G401.6 (cell line): ENCODE measurements around the gene MYLK4.
"Not testable (repeated sequence)": the region's sequence is repeated elsewhere in the genome, so short reads cannot be mapped to it uniquely, and the experiment has no call there.

Source experiments
- FAIRE-seq: peaks from 2 replicates; lab custom pipeline; 2012; peaks lifted over from hg19 to GRCh38; lab: Jason Lieb, UNC

The MYLK4 gene

GRCh38 chr6:2777249-2777648, 26.5 kb upstream of the MYLK4 start:
- FAIRE-seq: no peak

- FAIRE-seq: no peak
Observed at GRCh38 chr6:2775003-2775402, 24.3 kb upstream of the MYLK4 start.

GRCh38 chr6:2773449-2773848, 22.7 kb upstream of the MYLK4 start:
- FAIRE-seq: no peak

GRCh38 chr6:2772840-2773239, 22.1 kb upstream of the MYLK4 start:
- no peak for FAIRE-seq

GRCh38 chr6:2771079-2771478, 20.4 kb upstream of the MYLK4 start:
- FAIRE-seq: no peak

GRCh38 chr6:2770171-2770570, 19.4 kb upstream of the MYLK4 start:
- FAIRE-seq: no peak

GRCh38 chr6:2768696-2769095, 18.0 kb upstream of the MYLK4 start:
- FAIRE-seq: no peak

GRCh38 chr6:2767657-2768524, 17.2 kb upstream of the MYLK4 start:
- no peak for FAIRE-seq

GRCh38 chr6:2766767-2767656, 16.3 kb upstream of the MYLK4 start:
- peak; percentile 15 for FAIRE-seq

- FAIRE-seq: no peak
Observed at GRCh38 chr6:2765896-2766766, 15.4 kb upstream of the MYLK4 start.

GRCh38 chr6:2765166-2765895, 14.6 kb upstream of the MYLK4 start, which contains the start of gene WRNIP1:
TSS of gene WRNIP1 (plus strand) at chr6:2765393. CDS start at chr6:2765623, 230 bp downstream.
- no peak for FAIRE-seq

GRCh38 chr6:2764610-2765165, 14.0 kb upstream of the MYLK4 start:
- no peak for FAIRE-seq

- no peak for FAIRE-seq
Observed at GRCh38 chr6:2763876-2764540, 13.3 kb upstream of the MYLK4 start.

- FAIRE-seq: no peak
Observed at GRCh38 chr6:2763345-2763841, 12.7 kb upstream of the MYLK4 start.

- FAIRE-seq: not testable (repeated sequence)
Observed at GRCh38 chr6:2762868-2763267, 12.1 kb upstream of the MYLK4 start.

- no peak for FAIRE-seq
Observed at GRCh38 chr6:2760882-2761842, 10.4 kb upstream of the MYLK4 start.

- no peak for FAIRE-seq
Observed at GRCh38 chr6:2758980-2759379, 8.3 kb upstream of the MYLK4 start.

GRCh38 chr6:2756687-2757224, 6.0 kb upstream of the MYLK4 start:
- no peak for FAIRE-seq

GRCh38 chr6:2756241-2756640, 5.5 kb upstream of the MYLK4 start:
- FAIRE-seq: no peak
